Ovary (tissue), 3 donors: ENCODE results near the gene OR1I1.

Experiments
- EP300 ChIP-seq: sonication (generic); formaldehyde crosslinking; IDR thresholded peaks from one replicate; pipeline ENCODE4 v1.6.1; 2017; ENCODE audit warnings: antibody characterized with exemption
- POLR2A ChIP-seq: fragments of 450-650 bp; IDR thresholded peaks from one replicate; pipeline ENCODE4 v1.6.1; 2017; ENCODE audit warnings: antibody characterized with exemption, mild to moderate bottlenecking, moderate library complexity
- TF ChIP-seq, protein P1 (sequence below), 3 donors: fragments of 450-650 bp in 2 of 3; fragments of 200-600 bp in 1 of 3; IDR thresholded peaks; one replicate each; pipeline versions ENCODE4 v1.5.1 to v1.8.0; 2016 to 2022; ENCODE audit warnings: antibody characterized with exemption in 3 of 3, mild to moderate bottlenecking in 1 of 3
- donor health status: DM: no; HTN: no; CAD: no.

GRCh38 chr19:15126131-15126910, 44.3 kb downstream of the OR1I1 start:
- TF ChIP-seq POLR2A (no peak), EP300 (no peak)
- TF ChIP-seq, protein P1, sequence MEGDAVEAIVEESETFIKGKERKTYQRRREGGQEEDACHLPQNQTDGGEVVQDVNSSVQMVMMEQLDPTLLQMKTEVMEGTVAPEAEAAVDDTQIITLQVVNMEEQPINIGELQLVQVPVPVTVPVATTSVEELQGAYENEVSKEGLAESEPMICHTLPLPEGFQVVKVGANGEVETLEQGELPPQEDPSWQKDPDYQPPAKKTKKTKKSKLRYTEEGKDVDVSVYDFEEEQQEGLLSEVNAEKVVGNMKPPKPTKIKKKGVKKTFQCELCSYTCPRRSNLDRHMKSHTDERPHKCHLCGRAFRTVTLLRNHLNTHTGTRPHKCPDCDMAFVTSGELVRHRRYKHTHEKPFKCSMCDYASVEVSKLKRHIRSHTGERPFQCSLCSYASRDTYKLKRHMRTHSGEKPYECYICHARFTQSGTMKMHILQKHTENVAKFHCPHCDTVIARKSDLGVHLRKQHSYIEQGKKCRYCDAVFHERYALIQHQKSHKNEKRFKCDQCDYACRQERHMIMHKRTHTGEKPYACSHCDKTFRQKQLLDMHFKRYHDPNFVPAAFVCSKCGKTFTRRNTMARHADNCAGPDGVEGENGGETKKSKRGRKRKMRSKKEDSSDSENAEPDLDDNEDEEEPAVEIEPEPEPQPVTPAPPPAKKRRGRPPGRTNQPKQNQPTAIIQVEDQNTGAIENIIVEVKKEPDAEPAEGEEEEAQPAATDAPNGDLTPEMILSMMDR (IDR thresholded peaks at IDR 0.05) = no peak
